GM21529 (cell line): Measurements from ENCODE around the gene MAP3K5.
A peak's percentile ranks its signal among the peaks of the same experiment; 100 is the strongest.

Source experiments
- ATAC-seq: cut with Tn5 transposase; IDR thresholded peaks from one replicate; pipeline ENCODE4 v1.9.1; 2021; ENCODE audit not compliant: unreplicated experiment

The MAP3K5 gene

GRCh38 chr6:136654086-136654485 is 138.2 kb downstream of the MAP3K5 start:
- ATAC-seq, result no peak

GRCh38 chr6:136652656-136653055 is 139.6 kb downstream of the MAP3K5 start:
- no peak for ATAC-seq

GRCh38 chr6:136651982-136652381 is 140.3 kb downstream of the MAP3K5 start:
- ATAC-seq, result no peak

- peak; percentile 65 for ATAC-seq
Measured at GRCh38 chr6:136647363-136647852, 144.9 kb downstream of the MAP3K5 start.

GRCh38 chr6:136646377-136646776 is 145.9 kb downstream of the MAP3K5 start:
- no peak for ATAC-seq

GRCh38 chr6:136644597-136644952 is 147.7 kb downstream of the MAP3K5 start:
- no peak for ATAC-seq

GRCh38 chr6:136643850-136644596 is 148.3 kb downstream of the MAP3K5 start:
- peak; percentile 60 for ATAC-seq

- ATAC-seq, result no peak
Measured at GRCh38 chr6:136641873-136642465, 150.3 kb downstream of the MAP3K5 start.

GRCh38 chr6:136641166-136641565 is 151.1 kb downstream of the MAP3K5 start:
- no peak for ATAC-seq

GRCh38 chr6:136640132-136640915 is 152.0 kb downstream of the MAP3K5 start:
- no peak for ATAC-seq

GRCh38 chr6:136639702-136640101 is 152.6 kb downstream of the MAP3K5 start:
- ATAC-seq, result no peak

- no peak for ATAC-seq
Measured at GRCh38 chr6:136635615-136636014, 156.7 kb downstream of the MAP3K5 start.

- ATAC-seq, result no peak
Measured at GRCh38 chr6:136633355-136633754, 158.9 kb downstream of the MAP3K5 start.

GRCh38 chr6:136628996-136629395 is 163.3 kb downstream of the MAP3K5 start:
- ATAC-seq, result no peak

GRCh38 chr6:136627191-136627590 is 165.1 kb downstream of the MAP3K5 start:
- no peak for ATAC-seq

- ATAC-seq, result no peak
Measured at GRCh38 chr6:136625293-136625692, 167.0 kb downstream of the MAP3K5 start.

- no peak for ATAC-seq
Measured at GRCh38 chr6:136624347-136624746, 167.9 kb downstream of the MAP3K5 start.

- ATAC-seq, result no peak
Measured at GRCh38 chr6:136618086-136618485, 174.2 kb downstream of the MAP3K5 start.

- ATAC-seq, result no peak
Measured at GRCh38 chr6:136616527-136616926, 175.8 kb downstream of the MAP3K5 start.

GRCh38 chr6:136614994-136615393 is 177.3 kb downstream of the MAP3K5 start:
- ATAC-seq, result no peak

- ATAC-seq, result no peak
Measured at GRCh38 chr6:136614350-136614749, 177.9 kb downstream of the MAP3K5 start.

- ATAC-seq, result no peak
Measured at GRCh38 chr6:136613477-136613876, 178.8 kb downstream of the MAP3K5 start.
